Fibroblast of lung (primary cell): ENCODE measurements around the gene CORO2A. TPM values are rescaled to one million over a fixed set of nuclear protein-coding genes. Genes with fewer than 3 reads are reported as not detected.
A peak's percentile ranks its signal among the peaks of the same experiment; 100 is the strongest.

Experiments
- DNase-seq, 2 donors: peaks; one replicate each; pipeline versions ENCODE4 v3.0.0 to v3.0.0-alpha.2; 2010; ENCODE audit warnings: low read depth in 2 of 2
- H2AFZ ChIP-seq: 2 replicates; pipeline ENCODE4 v1.5.1; 2012; ENCODE audit warnings: low read length, control low read depth, inconsistent platforms
- H3K27ac ChIP-seq: 2 replicates; pipeline ENCODE4 v1.5.1; 2011; ENCODE audit warnings: low read length, control low read depth; ENCODE audit not compliant: insufficient read depth
- H3K27me3 ChIP-seq: 2 replicates; pipeline ENCODE4 v1.5.1; 2011; ENCODE audit warnings: mild to moderate bottlenecking, low read length; ENCODE audit not compliant: control insufficient read depth, insufficient read depth
- H3K36me3 ChIP-seq: 2 replicates; pipeline ENCODE4 v1.5.1; 2011; ENCODE audit warnings: low read length; ENCODE audit not compliant: control insufficient read depth, insufficient read depth
- H3K4me1 ChIP-seq: 2 replicates; pipeline ENCODE4 v1.5.1; 2011; ENCODE audit warnings: low read length; ENCODE audit not compliant: control insufficient read depth, insufficient read depth; ENCODE audit errors: extremely low read depth
- H3K4me2 ChIP-seq: 2 replicates; pipeline ENCODE4 v1.5.1; 2011; ENCODE audit warnings: low read length, control low read depth; ENCODE audit not compliant: insufficient read depth; ENCODE audit errors: extremely low read depth
- H3K4me3 ChIP-seq, 4 experiments: fragments of 200-600 bp in 1 of 4; sonication (generic) in 1 of 4; replicated peaks in 1 of 4; 2 replicates each; pipeline ENCODE4 v1.5.1; 2011 to 2016; ENCODE audit warnings: low read length in 4 of 4, low read depth in 3 of 4, mild to moderate bottlenecking in 3 of 4, control low read depth in 2 of 4, inconsistent platforms in 1 of 4, mixed read lengths in 1 of 4; ENCODE audit not compliant: insufficient read depth in 1 of 4; ENCODE audit errors: control extremely low read depth in 1 of 4
- H3K79me2 ChIP-seq: 2 replicates; pipeline ENCODE4 v1.5.1; 2012; ENCODE audit warnings: mild to moderate bottlenecking, low read length, inconsistent platforms; ENCODE audit not compliant: control insufficient read depth, insufficient read depth
- H3K9ac ChIP-seq: 2 replicates; pipeline ENCODE4 v1.5.1; 2011; ENCODE audit warnings: mild to moderate bottlenecking, low read length, control low read depth; ENCODE audit not compliant: insufficient read depth
- H3K9me3 ChIP-seq: 2 replicates; pipeline ENCODE4 v1.5.1; 2012; ENCODE audit warnings: low read depth, low read length; ENCODE audit not compliant: control insufficient read depth, insufficient read depth
- H4K20me1 ChIP-seq: 2 replicates; pipeline ENCODE4 v1.5.1; 2011; ENCODE audit warnings: low read length; ENCODE audit not compliant: control insufficient read depth, insufficient read depth; ENCODE audit errors: extremely low read depth
- EZH2 ChIP-seq: IDR thresholded peaks from 2 replicates; pipeline ENCODE4 v1.5.1; 2012; ENCODE audit warnings: low read length, control low read depth, mild to moderate bottlenecking; ENCODE audit errors: missing control alignments
- polyA plus RNA-seq, 2 donors: library from polyadenylated mRNA; depleted of rRNA in 1 of 2; stranded (reverse) in 1 of 2; unstranded in 1 of 2; fragments of >200 nt; gene quantifications; 2 replicates each; pipeline ENCODE4 v1.2.1, GENCODE V29; 2011 to 2012; ENCODE audit warnings: missing spikeins in 1 of 2
- total RNA-seq: library from RNA; depleted of rRNA; stranded (reverse); fragments of >200 nt; gene quantifications from 2 replicates; pipeline ENCODE4 v1.2.1, GENCODE V29; 2014
- TF ChIP-seq, protein P1 (sequence below), 2 donors: IDR thresholded peaks in 1 of 2; conservative IDR thresholded peaks in 1 of 2; 1 replicate in 1 of 2; 2 replicates in 1 of 2; pipeline ENCODE4 v1.5.1; 2011 to 2012; ENCODE audit warnings: low read length in 2 of 2, control low read depth in 1 of 2, inconsistent platforms in 1 of 2, low read depth in 1 of 2, mild to moderate bottlenecking in 1 of 2

CORO2A gene
- total and polyA plus RNA-seq, 2 donors (not counting 1 experiment from before 2014, with no cell fraction given), result 0.11 to 0.50 TPM

DNA sequence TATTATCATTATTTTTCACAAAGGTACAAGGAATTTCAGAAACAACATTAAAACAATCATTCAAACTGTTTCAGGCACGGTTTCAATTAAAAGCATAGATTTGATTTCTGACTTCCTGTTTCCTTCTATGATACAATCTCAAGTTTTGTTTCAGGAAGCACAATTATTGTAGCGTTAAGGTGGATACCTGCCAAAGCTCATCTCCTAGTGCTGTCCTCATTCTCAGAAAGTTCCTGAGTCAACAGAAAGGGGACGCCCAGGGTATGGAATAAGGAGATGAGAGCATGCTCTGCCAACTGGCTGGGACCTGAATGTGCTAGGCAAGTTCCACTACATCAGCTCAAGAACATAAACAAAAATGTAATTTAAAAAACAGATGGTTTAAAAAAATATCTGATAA is 71.4 kb downstream of the CORO2A start:
- no peak overlapping the region for H3K9ac ChIP-seq
- H3K4me3 ChIP-seq, result no peak overlapping the region
- no peaks in the 10 kb centered on the region for H3K9me3 ChIP-seq
- no peak overlapping the region for H2AFZ ChIP-seq
- TF ChIP-seq, protein P1, sequence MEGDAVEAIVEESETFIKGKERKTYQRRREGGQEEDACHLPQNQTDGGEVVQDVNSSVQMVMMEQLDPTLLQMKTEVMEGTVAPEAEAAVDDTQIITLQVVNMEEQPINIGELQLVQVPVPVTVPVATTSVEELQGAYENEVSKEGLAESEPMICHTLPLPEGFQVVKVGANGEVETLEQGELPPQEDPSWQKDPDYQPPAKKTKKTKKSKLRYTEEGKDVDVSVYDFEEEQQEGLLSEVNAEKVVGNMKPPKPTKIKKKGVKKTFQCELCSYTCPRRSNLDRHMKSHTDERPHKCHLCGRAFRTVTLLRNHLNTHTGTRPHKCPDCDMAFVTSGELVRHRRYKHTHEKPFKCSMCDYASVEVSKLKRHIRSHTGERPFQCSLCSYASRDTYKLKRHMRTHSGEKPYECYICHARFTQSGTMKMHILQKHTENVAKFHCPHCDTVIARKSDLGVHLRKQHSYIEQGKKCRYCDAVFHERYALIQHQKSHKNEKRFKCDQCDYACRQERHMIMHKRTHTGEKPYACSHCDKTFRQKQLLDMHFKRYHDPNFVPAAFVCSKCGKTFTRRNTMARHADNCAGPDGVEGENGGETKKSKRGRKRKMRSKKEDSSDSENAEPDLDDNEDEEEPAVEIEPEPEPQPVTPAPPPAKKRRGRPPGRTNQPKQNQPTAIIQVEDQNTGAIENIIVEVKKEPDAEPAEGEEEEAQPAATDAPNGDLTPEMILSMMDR (conservative IDR thresholded peaks at IDR 0.05 in 1 of 2, IDR thresholded peaks at IDR 0.05 in 1 of 2; ENCODE audit: low read depth in 1 of 2, low read length in 2 of 2), result no peak
- no peak for TF ChIP-seq EZH2
- no peak overlapping the region for H3K27ac ChIP-seq
- no peaks in the 10 kb centered on the region for H4K20me1 ChIP-seq
- no peaks in the 10 kb centered on the region for H3K27me3 ChIP-seq
- no peaks in the 10 kb centered on the region for H3K36me3 ChIP-seq
- H3K4me1 ChIP-seq, result peaks cover 2% of the 10 kb centered on the region
- H3K4me2 ChIP-seq, result no peak overlapping the region
- H3K79me2 ChIP-seq, result no peaks in the 10 kb centered on the region
- DNase-seq, result no peak

DNA sequence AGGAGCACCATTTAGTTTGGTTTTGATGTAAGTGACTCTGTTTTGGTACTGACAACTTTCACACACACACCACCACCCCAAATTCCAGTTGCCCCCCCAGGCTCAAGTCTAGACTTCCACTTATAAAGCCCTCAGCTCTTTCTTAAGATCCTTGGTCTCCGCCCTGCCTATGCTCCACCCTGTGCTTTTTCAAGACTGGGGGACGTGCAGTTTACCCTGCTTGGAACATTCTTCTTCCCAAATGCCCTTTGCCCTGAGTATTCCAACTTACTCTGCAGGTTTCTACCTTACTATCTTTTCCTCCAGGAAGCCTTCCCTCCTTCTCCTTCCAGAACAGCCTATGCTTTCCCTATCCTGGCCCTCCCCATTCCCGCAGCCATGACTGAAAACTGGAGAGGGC is 72.0 kb downstream of the CORO2A start:
- Histone ChIP-seq H4K20me1 (no peaks in the 10 kb centered on the region), H3K9me3 (no peaks in the 10 kb centered on the region), H3K79me2 (no peaks in the 10 kb centered on the region), H3K9ac (no peak overlapping the region), H3K27ac (no peak overlapping the region), H3K4me3 (no peak overlapping the region), H3K36me3 (no peaks in the 10 kb centered on the region), H3K27me3 (no peaks in the 10 kb centered on the region), H3K4me2 (no peak overlapping the region), H3K4me1 (peaks cover 2% of the 10 kb centered on the region), H2AFZ (no peak overlapping the region)
- no peak for DNase-seq
- TF ChIP-seq, protein P1 (conservative IDR thresholded peaks at IDR 0.05 in 1 of 2, IDR thresholded peaks at IDR 0.05 in 1 of 2; ENCODE audit: low read depth in 1 of 2, low read length in 2 of 2), result no peak
- no peak for TF ChIP-seq EZH2

DNA sequence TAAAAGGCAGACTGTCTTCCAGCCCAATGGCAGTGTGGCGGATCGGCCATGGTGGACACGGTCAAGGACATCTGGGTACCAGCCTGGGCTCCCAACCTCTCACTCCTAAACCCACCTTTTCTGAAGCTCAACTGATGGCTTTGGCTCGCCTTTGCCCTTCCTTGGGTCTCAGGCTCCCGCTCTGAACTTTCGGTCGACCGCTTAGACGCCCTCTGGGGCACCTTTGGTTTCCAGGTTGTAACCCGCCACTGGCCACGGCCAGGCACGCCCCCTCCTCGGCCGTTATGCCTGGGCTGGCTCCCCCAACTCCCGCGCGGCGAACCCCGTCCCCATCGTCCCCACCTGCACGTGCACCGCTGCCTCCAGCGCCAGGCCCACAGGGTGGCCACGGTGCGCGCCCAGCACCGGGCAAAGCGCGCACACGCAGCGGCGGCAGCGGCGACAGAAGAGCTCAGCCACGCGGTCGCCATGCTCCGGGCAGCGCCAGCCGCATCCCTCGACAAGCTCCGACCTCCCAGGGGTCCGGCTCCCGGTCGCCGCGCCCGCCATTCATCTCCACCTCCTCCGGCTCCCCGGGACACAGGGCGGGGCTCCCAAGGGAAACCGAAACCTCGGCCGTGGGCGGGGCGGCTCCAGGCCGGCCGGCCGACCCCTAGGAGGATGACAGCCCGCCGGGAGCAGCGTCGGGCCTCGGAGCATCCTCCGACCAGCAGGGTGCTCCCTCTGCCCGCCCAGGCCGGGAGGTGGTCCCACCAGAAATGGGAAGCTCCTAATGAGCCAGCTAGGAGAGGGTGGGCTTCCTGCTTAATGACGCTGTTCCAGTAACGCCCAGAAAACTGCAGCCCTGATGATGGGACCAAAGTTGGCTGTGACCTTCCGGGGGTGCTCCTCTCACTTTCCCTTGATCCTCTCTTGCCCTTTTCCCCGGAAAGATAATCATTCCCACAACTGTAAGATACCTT is 73.5 kb downstream of the CORO2A start, which contains the start of gene TRIM14:
Gene TRIM14 (minus strand): TSS at position 583 of the 962 bp plus-strand sequence. CDS start 34 bp downstream, at position 549.
- H2AFZ ChIP-seq, result peak within 1 kb of the TSS; percentile 97
- peak; percentile 57 to 72 for DNase-seq
- H3K9ac ChIP-seq, result peak within 1 kb of the TSS; percentile 63
- H3K4me1 ChIP-seq, result peaks cover 2% of the 10 kb centered on the region
- no peaks in the 10 kb centered on the region for H3K36me3 ChIP-seq
- TF ChIP-seq, protein P1 (conservative IDR thresholded peaks at IDR 0.05 in 1 of 2, IDR thresholded peaks at IDR 0.05 in 1 of 2; ENCODE audit: low read depth in 1 of 2, low read length in 2 of 2), result peak; percentile 12 to 18
- no peak for TF ChIP-seq EZH2
- peak within 1 kb of the TSS; percentile 42 for H3K27ac ChIP-seq
- no peaks in the 10 kb centered on the region for H3K27me3 ChIP-seq
- peak within 1 kb of the TSS; percentile 73 for H3K4me2 ChIP-seq
- no peaks in the 10 kb centered on the region for H3K79me2 ChIP-seq
- no peaks in the 10 kb centered on the region for H3K9me3 ChIP-seq
- no peaks in the 10 kb centered on the region for H4K20me1 ChIP-seq
- H3K4me3 ChIP-seq, result peak within 1 kb of the TSS; percentile 68 to 77 (median 74)
